Fibroblast of skin of left quadriceps (primary cell): Measurements from ENCODE around the gene MAP3K6.
"Not testable (repeated sequence)": the region's sequence is repeated elsewhere in the genome, so short reads cannot be mapped to it uniquely, and the experiment has no call there.

Experiments used
- DNase-seq, 2 experiments: peaks; one replicate each; pipeline ENCODE4 v3.0.0-alpha.2; 2013; ENCODE audit warnings: low read depth in 2 of 2

Gene MAP3K6

DNA sequence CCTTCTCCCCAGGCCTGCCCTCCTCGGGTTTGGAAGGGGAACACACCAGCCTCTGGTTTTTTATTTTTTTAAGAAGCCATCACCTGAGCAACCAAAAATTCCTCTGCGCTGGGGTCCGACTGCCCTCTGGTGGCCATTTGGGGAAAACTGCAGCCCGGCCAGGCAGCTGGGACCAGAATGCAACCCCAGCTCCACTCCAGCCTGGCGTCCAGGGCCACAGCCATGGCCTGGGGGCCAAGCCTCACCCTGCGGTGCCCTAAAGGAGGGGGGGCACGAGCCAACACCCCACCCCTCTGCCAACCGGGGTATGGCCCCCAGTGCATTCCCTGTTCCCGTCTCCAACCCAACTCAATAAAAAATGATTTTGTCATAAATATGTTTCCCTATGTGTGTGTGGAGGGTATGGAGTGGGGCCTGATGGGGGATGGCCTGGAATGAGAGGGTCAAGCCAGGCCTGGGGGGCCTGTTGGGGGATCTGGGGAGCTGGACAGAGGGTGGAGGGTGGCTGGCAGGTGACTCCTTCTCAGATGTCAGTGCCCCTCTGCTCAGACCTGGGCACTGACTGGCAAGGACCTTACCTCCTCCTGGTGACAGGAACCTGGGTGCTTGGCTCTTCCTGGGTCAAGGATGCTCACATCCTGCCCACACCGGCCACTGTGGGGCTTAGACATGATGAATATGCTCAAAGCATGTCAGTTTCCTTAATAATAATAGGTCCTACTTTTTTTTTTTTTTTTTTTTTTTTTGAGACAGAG, 28.9 kb upstream of the MAP3K6 start:
- peak in 1 of 2 experiments; percentile 44 for DNase-seq

DNA sequence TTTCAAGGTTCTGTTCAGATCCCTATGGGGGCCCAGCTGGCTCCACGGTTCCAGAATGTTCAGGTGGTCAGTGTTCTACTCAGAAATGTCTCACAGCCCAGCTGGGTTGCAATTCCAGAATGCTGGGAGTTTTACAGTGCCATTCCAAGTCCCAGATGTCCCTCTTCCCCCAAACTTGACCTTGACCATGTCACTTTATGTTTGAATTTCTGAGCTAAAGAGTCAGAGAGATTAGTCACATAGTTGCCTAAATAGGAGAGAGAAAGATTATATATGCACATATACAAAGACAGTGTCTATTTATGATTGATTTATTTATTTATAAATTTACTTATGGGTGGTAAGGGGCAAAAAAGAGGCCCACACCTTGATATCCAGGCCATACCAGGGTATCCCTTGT, 28.2 kb upstream of the MAP3K6 start:
- no peak for DNase-seq

DNA sequence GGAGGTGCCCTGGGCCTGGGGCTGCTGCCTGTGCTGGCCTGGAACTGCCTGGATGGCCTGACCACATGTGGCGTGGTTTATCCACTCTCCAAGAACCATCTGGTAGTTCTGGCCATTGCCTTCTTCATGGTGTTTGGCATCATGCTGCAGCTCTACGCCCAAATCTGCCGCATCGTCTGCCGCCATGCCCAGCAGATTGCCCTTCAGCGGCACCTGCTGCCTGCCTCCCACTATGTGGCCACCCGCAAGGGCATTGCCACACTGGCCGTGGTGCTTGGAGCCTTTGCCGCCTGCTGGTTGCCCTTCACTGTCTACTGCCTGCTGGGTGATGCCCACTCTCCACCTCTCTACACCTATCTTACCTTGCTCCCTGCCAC, 27.5 kb upstream of the MAP3K6 start:
- no peak for DNase-seq

DNA sequence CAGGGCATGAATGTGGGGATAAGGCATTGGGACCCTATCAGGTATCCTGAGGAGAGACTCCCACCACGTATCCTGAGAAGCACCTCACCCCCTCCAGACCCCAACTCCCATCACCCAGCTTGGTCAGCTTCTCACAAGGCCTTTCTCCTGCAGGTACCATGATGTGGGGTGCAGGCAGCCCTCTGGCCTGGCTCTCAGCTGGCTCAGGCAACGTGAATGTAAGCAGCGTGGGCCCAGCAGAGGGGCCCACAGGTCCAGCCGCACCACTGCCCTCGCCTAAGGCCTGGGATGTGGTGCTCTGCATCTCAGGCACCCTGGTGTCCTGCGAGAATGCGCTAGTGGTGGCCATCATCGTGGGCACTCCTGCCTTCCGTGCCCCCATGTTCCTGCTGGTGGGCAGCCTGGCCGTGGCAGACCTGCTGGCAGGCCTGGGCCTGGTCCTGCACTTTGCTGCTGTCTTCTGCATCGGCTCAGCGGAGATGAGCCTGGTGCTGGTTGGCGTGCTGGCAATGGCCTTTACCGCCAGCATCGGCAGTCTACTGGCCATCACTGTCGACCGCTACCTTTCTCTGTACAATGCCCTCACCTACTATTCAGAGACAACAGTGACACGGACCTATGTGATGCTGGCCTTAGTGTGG, 27.0 kb upstream of the MAP3K6 start:
- DNase-seq, result no peak

DNA sequence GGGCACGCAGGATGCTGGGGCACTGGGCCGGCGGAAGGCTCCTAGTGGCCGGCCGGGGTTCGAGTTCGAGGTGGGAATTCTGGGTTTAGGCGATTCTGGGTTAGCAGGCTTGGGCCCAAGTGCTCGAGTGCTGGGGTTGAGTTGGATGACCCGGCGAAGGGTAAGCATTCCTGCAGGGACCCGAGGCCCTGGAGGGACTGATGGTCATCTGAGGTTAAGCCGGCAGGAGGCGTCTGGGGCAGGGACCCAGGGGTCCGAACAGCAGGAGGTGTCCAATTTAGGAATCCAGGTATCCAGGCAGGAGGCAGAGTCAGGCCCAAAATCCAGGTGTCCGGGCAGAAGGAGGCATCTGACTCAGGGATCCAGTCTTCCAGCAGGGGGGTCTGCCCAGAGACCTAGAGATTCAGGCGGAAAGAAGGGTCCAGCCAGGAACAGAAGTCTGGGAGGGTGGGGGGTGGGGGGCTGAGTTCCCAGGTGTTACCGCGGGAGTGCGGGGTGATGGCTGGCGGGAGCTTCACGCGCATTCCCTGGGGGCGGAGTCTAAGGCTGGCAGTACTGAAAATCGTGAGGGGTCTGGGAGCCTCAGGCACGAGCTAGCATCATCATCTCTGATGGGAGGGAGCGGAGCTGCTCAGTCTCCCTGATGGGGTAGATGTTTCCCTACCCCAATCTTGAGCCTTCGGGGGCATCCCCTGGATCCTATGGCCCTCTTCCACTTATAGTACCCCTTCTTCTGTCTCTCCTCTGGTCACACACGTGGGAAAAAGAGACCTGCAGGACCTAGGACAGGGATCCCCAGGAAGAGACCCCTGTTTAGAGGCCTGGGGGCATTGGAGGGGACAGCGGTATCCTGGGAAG, 26.2 kb upstream of the MAP3K6 start:
- DNase-seq, result no peak

DNA sequence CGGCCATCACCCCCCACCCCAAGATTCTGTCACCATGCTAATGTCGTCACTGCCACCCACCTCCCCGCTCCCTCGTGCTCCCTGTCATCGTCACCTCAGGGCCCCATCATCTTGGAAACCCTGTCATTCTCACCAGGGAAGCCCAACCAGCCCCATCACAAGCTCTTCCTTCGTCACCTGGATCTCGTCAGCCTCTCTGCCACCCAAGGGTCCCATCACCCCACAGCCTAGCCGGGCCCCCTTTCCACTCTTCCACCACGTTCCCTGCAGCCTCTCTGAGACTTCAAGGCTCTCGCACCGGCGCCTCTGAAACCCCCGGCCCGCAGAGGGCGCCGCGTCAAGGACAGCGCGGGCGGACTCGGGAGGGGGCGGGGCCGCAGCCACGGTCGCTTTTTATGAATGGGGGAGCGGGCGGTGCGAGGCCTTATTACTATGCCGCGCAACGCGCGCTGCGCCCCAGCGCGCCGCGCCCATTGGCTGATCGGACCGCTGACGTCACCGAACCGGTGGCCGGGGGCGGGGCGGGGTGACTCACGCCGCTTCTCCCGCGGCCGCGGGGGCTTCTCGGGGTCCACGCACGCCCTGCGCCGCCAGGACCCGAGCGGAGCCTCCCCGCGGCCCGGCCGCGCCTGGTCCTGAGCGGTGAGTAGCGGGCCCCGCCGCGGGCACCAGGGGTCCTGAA, 25.5 kb upstream of the MAP3K6 start, which contains the start of gene GPR3:
Gene GPR3, plus strand, starts transcription at position 527 of the 682 bp plus-strand sequence. CDS start 1,177 bp downstream, outside the sequence.
- peak; percentile 83 to 84 for DNase-seq

DNA sequence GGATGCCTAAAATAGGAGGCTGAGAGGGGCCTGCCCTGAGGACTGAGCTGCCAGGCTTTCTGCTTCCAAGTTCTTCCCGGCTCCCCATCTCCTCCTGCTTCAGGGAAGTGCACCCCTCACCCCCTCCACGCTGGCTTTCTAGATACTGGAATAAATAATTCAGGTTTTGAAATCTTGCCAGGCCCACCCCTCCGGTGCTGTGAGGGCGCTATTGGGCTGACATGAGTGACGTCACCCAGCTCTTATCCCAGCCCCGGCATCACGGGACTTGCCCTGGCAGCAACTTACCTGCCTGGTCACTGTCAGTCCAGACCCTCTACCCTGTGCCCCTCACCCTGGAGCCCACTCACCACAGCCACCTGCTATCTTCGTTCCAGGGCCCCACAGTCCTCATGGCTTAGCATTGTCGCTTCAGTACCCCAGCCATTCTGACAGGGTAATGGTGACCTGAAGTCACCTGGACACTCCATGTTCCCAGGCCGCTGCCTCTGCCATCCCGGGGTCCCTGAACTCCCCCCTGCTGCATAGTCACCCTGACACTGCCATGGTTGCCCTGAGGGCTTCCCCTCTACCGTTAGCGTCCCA, 24.8 kb upstream of the MAP3K6 start:
- DNase-seq, result no peak

DNA sequence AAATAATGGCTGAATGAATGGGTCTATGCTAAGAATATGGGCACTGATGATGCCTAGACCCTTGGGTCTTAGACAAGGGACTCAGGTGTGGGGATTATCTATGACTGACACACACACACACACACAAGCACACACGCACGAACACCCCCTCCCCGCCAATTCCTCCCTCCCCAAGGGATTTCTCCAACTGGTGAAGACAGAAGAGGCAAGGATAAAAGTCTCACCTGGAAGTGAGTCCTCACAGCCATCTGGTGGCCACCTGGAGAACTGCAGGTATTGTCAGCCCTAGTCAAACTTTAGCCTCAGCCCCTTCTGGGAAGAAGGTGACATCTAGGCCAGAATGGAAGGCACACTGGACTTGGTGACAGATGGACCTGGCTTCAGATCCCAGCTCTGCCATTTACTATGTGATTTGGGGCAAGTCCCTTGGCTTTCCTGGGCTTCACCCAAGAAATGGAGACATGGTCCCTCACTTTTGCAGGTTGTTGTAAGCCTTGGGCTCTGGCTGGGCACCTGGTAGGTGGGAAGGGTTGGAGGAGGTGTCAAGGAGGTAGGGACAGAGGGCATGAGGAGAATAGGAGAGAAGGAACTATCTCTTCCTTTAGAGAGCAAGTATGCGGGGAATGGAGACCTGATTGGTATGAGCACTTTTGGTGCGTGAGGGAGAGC, 21.7 kb upstream of the MAP3K6 start:
- DNase-seq, result no peak

DNA sequence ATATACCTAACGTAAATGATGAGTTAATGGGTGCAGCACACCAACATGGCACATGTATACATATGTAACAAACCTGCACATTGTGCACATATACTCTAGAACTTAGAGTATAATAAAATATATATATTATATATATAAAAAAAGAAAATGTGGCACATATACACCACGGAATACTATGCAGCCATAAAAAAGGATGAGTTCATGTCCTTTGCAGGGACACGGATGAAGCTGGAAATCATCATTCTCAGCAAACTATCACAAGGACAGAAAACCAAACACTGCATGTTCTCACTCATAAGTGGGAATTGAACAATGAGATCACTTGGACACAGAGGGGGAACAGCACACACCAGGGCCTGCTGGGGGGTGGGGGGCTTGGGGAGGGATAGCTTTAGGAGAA, 18.0 kb upstream of the MAP3K6 start:
- DNase-seq, result not testable (repeated sequence)

DNA sequence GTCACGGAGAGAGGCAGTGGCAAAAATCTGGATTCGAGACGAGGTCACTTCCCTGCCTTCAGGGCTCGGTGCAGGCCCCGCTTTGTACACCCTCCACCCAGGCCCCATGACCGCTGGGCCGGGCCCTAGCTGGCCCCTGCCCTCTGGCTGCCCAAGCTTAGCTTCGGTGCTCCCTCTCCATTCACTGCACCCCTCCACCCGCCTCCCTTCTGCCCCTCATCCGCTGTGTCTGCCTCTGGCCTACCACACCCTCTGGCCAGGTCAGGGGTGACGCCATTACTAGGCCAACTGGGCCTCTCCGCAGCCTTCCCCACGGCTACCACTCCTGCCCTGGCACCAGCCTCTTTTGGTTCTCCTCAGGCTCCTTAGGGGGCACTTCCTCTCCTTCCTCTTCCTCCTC, 16.9 kb upstream of the MAP3K6 start:
- no peak for DNase-seq

DNA sequence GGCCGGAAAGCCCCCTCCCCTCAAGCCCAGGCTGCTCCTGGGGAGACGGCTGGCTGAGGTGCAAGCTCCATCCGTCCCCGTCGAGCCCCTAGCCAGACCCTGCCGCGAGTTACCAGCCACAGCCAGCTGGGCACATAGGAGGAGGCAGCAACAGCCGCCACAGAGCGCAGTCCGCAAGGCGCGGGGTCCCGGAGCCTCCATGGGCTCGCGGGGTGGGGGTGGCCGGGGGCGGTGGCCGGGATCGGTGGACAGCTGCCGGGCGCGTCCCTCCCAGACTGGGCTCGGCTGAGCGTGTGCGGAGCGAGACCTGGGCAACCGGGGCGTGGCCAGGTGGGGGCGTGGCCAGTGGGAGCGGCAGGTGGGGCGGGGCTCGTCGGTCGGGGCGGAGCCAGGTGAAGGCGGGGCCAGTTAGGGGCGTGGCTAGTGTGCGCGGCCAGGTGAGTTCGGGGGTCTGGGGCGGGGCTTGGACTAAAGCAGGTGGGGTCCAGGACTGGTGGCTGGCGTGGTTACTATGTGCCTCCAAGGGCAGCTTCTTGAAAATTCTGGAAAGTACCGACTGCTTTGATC, 16.4 kb upstream of the MAP3K6 start, which contains the start of gene CD164L2:
Gene CD164L2, minus strand, starts transcription at position 295 of the 567 bp plus-strand sequence. Its CDS starts 94 bp downstream, at position 201.
- no peak for DNase-seq

DNA sequence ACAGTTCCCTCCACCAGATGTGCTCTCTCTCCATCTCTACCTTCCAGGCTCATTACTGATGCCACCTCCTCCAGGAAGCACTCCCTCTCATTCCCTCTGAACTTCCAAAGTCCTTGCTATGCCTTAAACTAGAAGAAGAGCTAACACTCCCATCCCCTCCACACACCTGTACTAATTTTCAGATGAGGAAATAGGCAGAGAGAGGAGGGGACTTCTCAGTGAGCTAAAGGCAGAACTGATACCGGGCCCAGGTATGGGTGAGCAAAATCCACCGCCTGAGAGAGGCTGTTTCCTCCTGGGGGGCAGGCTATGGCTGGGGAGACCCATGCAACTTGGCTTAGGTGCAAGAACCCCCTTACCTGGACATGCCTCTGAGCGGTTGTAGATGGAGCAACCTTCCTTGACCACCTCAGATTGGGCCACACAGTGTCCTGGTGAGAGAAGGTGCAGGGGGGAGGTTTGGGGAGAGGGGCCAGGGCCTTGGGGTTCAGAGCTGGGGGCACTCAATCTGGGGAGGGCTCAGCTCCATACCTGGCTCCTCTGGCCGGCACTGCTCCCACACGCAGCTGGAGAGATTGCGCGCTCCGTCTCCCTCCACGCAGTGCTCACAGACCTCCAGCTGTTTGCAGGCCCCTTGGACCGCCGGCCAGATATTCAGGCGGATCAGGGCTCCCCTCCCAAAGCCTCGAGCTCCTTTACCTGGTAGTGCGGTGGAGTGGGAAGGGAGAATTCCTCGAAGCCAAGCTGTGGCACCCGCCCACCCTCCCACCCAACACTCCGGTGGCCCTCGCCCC, 15.4 kb upstream of the MAP3K6 start:
- no peak for DNase-seq

DNA sequence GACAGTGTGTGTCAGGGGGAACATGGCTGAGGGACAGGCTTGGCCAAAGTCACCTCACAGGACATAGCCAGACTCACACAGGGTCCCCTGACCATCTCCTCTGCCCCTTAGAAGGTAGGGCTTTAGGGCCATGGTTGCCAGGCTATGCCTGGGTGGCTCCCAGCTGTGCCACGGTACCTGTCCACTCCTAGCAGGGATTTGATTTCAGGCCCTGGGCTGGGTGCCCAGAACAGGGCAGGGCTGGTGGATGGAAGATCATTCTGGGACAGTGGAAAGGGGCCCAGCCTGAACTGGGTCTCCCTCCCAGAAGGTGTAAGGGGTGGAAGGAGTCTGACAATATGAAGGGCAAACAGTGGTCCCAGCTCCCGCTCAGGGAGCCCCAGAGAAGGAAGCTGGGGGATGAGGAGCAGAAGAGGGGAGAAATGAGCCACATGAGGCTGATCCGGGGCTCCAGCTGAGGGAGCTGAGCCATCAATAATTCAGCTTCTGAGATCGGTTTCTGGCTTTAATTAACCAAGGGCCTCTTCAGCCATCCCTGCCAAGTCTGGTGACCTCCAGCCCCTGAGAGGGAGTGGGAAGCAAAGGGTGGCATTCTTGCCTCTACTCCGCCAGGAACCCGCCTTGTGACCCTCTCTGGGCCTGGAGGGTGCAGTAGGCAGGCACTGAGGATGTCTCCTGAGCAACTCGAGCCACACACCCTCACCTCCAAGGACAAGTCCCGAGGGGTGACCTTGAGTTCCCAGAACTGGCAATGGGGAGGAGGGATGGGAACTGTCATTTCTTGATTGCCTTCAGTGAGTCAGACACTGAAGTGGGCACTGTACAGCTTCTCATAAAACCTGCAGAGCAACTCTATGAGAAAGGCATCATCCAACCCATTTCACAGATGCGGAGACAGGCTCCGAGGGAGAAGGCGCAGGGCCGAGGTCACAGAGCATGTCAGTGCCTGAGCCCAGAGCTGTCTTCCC, 14.3 kb upstream of the MAP3K6 start:
- no peak for DNase-seq

DNA sequence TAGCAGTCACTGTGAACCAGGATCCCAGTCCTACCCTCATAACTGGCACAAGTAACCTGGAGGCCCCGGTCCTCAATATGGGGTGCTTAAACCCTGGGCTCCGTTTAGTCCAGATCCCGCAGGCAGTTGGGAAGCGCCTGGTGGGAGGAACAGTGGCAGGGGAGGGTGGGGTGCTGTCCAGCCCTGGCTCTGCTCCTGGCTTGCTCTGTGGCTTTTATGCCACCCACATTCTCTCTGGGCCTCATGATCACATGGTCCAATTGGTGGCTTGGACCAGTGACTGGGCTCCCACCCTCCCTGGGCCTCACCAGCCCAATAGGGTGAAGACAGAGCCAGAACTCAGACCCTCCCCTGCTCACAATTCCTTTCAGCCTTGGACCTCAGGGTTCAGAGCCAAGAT, 13.5 kb upstream of the MAP3K6 start:
- DNase-seq, result no peak

DNA sequence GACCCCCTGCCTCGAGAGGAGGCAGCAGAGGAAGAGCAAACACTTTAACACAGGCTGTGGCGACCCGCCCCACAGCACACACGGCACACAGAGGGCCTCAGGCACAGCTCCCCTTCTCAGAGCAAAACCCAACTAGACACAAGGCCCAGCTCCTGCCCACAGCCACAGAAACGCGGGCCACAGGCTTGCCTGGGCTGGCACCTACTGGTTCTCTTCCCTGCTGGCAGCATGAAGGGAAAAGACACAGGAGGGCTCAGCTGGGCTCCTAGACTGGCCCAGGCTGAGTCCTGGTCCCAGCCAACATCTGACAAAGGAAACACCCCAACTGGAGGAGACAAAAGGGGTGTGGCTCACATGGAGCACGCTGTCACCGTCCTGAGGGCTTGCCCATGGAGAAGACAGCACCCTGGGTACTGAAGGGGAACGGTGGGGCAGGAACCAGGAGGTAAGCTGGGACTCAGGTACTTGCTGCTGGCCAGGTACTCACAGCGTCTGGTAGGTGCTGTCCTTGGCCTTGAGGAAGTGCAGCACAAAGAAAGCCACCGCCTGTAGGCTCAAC, 12.9 kb upstream of the MAP3K6 start:
- DNase-seq, result no peak

DNA sequence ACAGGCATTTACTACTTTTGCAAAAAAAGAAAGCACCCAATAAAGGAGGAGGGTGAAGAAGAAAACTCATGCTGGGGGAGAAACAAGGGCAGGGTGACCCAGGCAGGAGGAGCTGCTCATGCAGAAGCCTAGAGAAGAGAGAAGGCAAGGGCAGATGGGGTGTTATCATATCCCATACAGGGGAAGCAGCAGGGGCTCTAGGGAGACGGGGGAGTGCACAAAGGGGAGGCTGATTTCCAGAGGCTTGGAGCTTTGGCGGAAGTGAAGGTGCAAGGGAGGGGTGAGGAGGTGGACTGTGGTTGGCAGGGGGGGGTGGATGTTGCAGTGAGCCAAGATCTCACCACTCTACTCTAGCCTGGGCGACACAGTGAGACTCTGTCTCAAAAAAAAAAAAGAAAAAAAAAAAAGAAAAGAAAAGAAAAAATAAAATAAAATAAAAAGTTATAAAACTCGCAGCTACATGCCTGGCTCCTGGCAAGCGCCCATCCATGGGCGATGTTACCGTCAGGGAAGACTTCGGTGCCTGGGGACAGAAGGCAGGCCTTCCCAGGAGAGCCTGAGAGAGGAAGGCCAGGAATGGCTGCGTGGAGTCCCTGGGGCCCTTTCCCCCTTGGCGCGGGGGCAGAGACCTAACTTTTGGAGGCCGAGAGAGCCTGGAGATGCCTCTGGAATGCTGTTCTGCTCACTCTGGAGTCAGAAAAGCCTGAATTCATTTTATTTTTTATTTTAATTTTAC, 11.2 kb upstream of the MAP3K6 start:
- DNase-seq, result no peak

DNA sequence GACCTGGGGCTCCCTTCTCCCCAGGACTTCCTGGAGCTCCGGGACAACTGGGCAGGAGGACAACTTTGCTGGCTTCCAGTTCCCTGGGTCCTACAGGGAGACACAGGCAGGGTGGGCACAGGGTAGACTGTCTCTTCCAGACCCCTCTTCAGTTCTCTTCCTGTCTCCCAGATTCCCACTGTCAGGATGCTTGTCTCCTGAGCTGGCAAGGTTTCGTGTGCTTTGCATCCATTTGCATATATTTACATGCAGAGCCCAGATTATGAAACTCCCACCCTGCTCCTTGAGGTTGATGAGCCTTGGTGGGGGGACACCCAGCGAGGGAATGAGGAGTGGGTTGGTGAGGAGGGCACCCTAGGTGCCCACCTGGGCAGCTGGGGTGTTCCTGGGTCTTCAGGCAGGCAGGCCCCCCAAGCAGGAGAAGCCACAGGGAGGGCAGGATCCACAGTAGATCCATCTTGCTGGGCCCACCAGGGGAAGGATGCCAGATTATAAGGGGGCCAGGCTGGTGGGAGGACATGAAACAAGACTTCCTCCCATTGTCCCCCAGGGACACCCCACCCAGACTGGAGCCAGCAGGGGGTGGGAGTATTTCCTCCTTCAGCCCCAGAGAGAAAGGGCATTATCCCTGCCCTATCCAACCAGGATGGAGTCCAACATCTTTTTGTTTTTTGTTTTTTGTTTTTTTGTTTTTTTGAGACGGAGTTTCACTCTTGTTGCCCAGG, 7.8 kb upstream of the MAP3K6 start, which contains the start of gene FCN3:
Gene FCN3, minus strand, starts transcription at position 463 of the 725 bp plus-strand sequence. Its CDS starts 6 bp downstream, at position 457.
- no peak for DNase-seq
